ENCODE data around the gene CFAP97D1. TPM values are rescaled to one million over a fixed set of nuclear protein-coding genes. Genes with fewer than 3 reads are reported as not detected.
A peak's percentile ranks its signal among the peaks of the same experiment; 100 is the strongest.

Gene CFAP97D1
- total RNA-seq, 4 donors from 2014 or later, result not detected

GRCh38 chr17:43758497-43759174, 21.6 kb upstream of the CFAP97D1 start, which contains the start of gene SOST:
Gene SOST, minus strand, starts transcription at chr17:43758791. Its CDS starts 50 bp downstream, at chr17:43758741.
- 84 to 90% methylated on average over 8 to 24 of the region's 24 CpGs for WGBS, 2 donors (ENCODE audit: low coverage in 1 of 2)
- in situ Hi-C loops (cut with MboI; ENCODE audit: low pct_ligation_motif_present in 1 of 4, low pct_unique_long_range_greater_than_20kb in 1 of 4, low sequenced_read_pairs in 3 of 4), result loop anchor here in 2 of 4 donors (10.0 kb wide), 1 partner anchor 54 kb away; no protein-coding TSS in a partner anchor
- no peak for TF ChIP-seq EP300 (IDR thresholded peaks at IDR 0.05; ENCODE audit: low read depth)
- Histone ChIP-seq H3K9me3 (no peaks in the 10 kb centered on the region), H3K4me1 (peaks cover 0 to 14% (median 10%) of the 10 kb centered on the region in 4 donors), H3K4me3 (no peak within 1 kb of the TSS), H3K36me3 (no peaks in the 10 kb centered on the region), H3K27me3 (peaks cover 50% of the 10 kb centered on the region), H3K27ac (no peak within 1 kb of the TSS)
- intact Hi-C loops (cut with DNase I; ENCODE audit: low total_unique reads), result loop anchor here (10.0 kb wide), 1 partner anchor 184 kb away; no protein-coding TSS in a partner anchor
- DNase-seq, result no peak

GRCh38 chr17:43759836-43760235, 20.4 kb upstream of the CFAP97D1 start:
- no peaks in the 10 kb centered on the region for H3K36me3 ChIP-seq
- no peak overlapping the region for H3K4me3 ChIP-seq
- H3K9me3 ChIP-seq, result no peaks in the 10 kb centered on the region
- intact Hi-C loops (cut with DNase I; ENCODE audit: low total_unique reads) (loop anchor here (2.0 to 10.0 kb wide), 2 partner anchors 65 to 185 kb away; no protein-coding TSS in a partner anchor), in situ Hi-C loops (cut with MboI; ENCODE audit: low pct_ligation_motif_present in 1 of 4, low pct_unique_long_range_greater_than_20kb in 1 of 4, low sequenced_read_pairs in 3 of 4) (loop anchor here (5.0 to 10.0 kb wide), 4 partner anchors 55 to 185 kb away; no protein-coding TSS in a partner anchor)
- H3K27ac ChIP-seq, result no peak overlapping the region
- TF ChIP-seq CTCF (IDR thresholded peaks at IDR 0.05), result no peak
- TF ChIP-seq POLR2AphosphoS5 (IDR thresholded peaks at IDR 0.05), result no peak
- no peak for TF ChIP-seq POLR2A (IDR thresholded peaks at IDR 0.05)
- no peak for TF ChIP-seq EP300 (IDR thresholded peaks at IDR 0.05; ENCODE audit: low read depth)
- peaks cover 0 to 14% (median 10%) of the 10 kb centered on the region in 4 donors for H3K4me1 ChIP-seq
- no peak for DNase-seq
- H3K27me3 ChIP-seq, result peaks cover 38% of the 10 kb centered on the region
- 70% methylated on average over 7 of the region's 7 CpGs; no CpG with 5 or more reads in 1 of the 2 donors for WGBS, 2 donors (ENCODE audit: low coverage in 1 of 2)

- in situ Hi-C loops (cut with MboI; ENCODE audit: low pct_ligation_motif_present in 1 of 4, low pct_unique_long_range_greater_than_20kb in 1 of 4, low sequenced_read_pairs in 3 of 4) (loop anchor here in 2 of 4 donors (5.0 to 10.0 kb wide), 3 partner anchors 63 to 186 kb away; no protein-coding TSS in a partner anchor), intact Hi-C loops (cut with DNase I; ENCODE audit: low total_unique reads) (loop anchor here (2.0 kb wide), 1 partner anchor 66 kb away; no protein-coding TSS in a partner anchor)
- Histone ChIP-seq H3K27me3 (peaks cover 33% of the 10 kb centered on the region), H3K9me3 (no peaks in the 10 kb centered on the region), H3K27ac (peak overlapping the region in 2 of 4 donors; percentile 34 to 38), H3K4me3 (no peak overlapping the region), H3K36me3 (no peaks in the 10 kb centered on the region), H3K4me1 (peaks cover 0 to 10% (median 6%) of the 10 kb centered on the region in 4 donors)
- no peak for TF ChIP-seq POLR2AphosphoS5 (IDR thresholded peaks at IDR 0.05)
- no peak for TF ChIP-seq POLR2A (IDR thresholded peaks at IDR 0.05)
- TF ChIP-seq CTCF (IDR thresholded peaks at IDR 0.05), result peak; percentile 95 to 99 (median 97)
- WGBS, 2 donors (ENCODE audit: low coverage in 1 of 2), result 0 to 9% methylated on average over 1 to 10 of the region's 10 CpGs
- DNase-seq, result peak; percentile 96
These were observed 19.9 kb upstream of the CFAP97D1 start for GRCh38 chr17:43760254-43760852.

GRCh38 chr17:43766413-43767052, 13.7 kb upstream of the CFAP97D1 start:
- H3K27me3 ChIP-seq, result no peaks in the 10 kb centered on the region
- peaks cover 0 to 32% (median 3%) of the 10 kb centered on the region in 4 donors for H3K36me3 ChIP-seq
- peaks cover 0 to 17% (median 0%) of the 10 kb centered on the region in 4 donors for H3K4me1 ChIP-seq
- 48 to 52% methylated on average over 5 to 7 of the region's 7 CpGs for WGBS, 2 donors (ENCODE audit: low coverage in 1 of 2)
- no peak overlapping the region for H3K27ac ChIP-seq
- DNase-seq, result peak; percentile 62
- no peaks in the 10 kb centered on the region for H3K9me3 ChIP-seq
- in situ Hi-C loops (cut with MboI; ENCODE audit: low pct_ligation_motif_present in 1 of 4, low pct_unique_long_range_greater_than_20kb in 1 of 4, low sequenced_read_pairs in 3 of 4) (loop anchor here in 2 of 4 donors (10.0 kb wide), 1 partner anchor 192 kb away; no protein-coding TSS in a partner anchor), intact Hi-C loops (cut with DNase I; ENCODE audit: low total_unique reads) (no loop called here)
- no peak overlapping the region for H3K4me3 ChIP-seq
- TF ChIP-seq POLR2A (IDR thresholded peaks at IDR 0.05) (no peak), CTCF (IDR thresholded peaks at IDR 0.05) (peak; percentile 67 to 92 (median 84)), POLR2AphosphoS5 (IDR thresholded peaks at IDR 0.05) (no peak), EP300 (IDR thresholded peaks at IDR 0.05; ENCODE audit: low read depth) (no peak)

Measured in transverse colon (tissue), 4 donors.